Uterus (tissue), 2 donors: ENCODE results near the gene BTG4.

Source experiments
- POLR2A ChIP-seq, 2 donors: fragments of 450-650 bp; IDR thresholded peaks; one replicate each; pipeline ENCODE4 v1.6.1; 2016; ENCODE audit warnings: antibody characterized with exemption in 2 of 2, mild to moderate bottlenecking in 1 of 2, moderate library complexity in 1 of 2
- TF ChIP-seq, protein P1 (sequence below), 4 experiments: fragments of 200-600 bp in 2 of 4; fragments of 450-650 bp in 2 of 4; sonication (generic) in 2 of 4; IDR thresholded peaks; one replicate each; pipeline ENCODE4 v1.5.1; 2016 to 2019; ENCODE audit warnings: antibody characterized with exemption in 4 of 4, mild to moderate bottlenecking in 2 of 4, moderate library complexity in 1 of 4

DNA sequence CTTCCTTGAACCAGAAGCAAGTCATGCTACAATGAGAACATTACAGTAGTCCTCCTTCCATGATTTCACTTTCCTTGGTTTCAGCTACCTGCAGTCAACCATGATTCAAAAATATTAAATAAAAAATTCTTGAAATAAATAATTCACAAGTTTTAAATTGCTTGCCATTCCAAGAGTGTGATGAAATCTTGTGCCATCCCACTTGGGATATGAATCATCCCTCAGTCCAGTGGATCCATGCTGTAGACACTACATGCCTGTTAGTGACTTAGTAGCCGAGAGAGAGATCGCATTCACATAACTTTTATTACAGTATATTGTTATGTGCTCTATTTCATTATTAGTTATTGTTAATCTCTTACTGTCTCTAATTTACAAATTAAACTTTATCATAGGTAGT, 8.4 kb upstream of the BTG4 start:
- TF ChIP-seq, protein P1, sequence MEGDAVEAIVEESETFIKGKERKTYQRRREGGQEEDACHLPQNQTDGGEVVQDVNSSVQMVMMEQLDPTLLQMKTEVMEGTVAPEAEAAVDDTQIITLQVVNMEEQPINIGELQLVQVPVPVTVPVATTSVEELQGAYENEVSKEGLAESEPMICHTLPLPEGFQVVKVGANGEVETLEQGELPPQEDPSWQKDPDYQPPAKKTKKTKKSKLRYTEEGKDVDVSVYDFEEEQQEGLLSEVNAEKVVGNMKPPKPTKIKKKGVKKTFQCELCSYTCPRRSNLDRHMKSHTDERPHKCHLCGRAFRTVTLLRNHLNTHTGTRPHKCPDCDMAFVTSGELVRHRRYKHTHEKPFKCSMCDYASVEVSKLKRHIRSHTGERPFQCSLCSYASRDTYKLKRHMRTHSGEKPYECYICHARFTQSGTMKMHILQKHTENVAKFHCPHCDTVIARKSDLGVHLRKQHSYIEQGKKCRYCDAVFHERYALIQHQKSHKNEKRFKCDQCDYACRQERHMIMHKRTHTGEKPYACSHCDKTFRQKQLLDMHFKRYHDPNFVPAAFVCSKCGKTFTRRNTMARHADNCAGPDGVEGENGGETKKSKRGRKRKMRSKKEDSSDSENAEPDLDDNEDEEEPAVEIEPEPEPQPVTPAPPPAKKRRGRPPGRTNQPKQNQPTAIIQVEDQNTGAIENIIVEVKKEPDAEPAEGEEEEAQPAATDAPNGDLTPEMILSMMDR (IDR thresholded peaks at IDR 0.05): no peak
- no peak for TF ChIP-seq POLR2A (IDR thresholded peaks at IDR 0.05)
